DND-41 (cell line): ENCODE results near the gene GP1BA.

ENCODE experiments used
- EZH2 ChIP-seq: IDR thresholded peaks from 3 replicates; pipeline ENCODE4 v1.6.1; 2012; ENCODE audit warnings: borderline replicate concordance, low read depth, mild to moderate bottlenecking, moderate library complexity, low read length, inconsistent platforms; ENCODE audit not compliant: severe bottlenecking
- TF ChIP-seq, protein P1 (sequence below): IDR thresholded peaks from 2 replicates; pipeline ENCODE4 v1.5.1; 2012; ENCODE audit warnings: borderline replicate concordance, low read length, moderate library complexity, mild to moderate bottlenecking; ENCODE audit not compliant: poor library complexity, severe bottlenecking; ENCODE audit errors: extremely low read depth

GRCh38 chr17:4936436-4936835 is 4.4 kb downstream of the GP1BA start:
- TF ChIP-seq, protein P1, sequence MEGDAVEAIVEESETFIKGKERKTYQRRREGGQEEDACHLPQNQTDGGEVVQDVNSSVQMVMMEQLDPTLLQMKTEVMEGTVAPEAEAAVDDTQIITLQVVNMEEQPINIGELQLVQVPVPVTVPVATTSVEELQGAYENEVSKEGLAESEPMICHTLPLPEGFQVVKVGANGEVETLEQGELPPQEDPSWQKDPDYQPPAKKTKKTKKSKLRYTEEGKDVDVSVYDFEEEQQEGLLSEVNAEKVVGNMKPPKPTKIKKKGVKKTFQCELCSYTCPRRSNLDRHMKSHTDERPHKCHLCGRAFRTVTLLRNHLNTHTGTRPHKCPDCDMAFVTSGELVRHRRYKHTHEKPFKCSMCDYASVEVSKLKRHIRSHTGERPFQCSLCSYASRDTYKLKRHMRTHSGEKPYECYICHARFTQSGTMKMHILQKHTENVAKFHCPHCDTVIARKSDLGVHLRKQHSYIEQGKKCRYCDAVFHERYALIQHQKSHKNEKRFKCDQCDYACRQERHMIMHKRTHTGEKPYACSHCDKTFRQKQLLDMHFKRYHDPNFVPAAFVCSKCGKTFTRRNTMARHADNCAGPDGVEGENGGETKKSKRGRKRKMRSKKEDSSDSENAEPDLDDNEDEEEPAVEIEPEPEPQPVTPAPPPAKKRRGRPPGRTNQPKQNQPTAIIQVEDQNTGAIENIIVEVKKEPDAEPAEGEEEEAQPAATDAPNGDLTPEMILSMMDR = no peak
- TF ChIP-seq EZH2 = no peak
